Measurements from ENCODE around the gene PPIB. TPM values are rescaled to one million over a fixed set of nuclear protein-coding genes. Genes with fewer than 3 reads are reported as not detected.

The PPIB gene
- total and polyA plus RNA-seq, 2 experiments from 2014 or later, result 398 to 870 TPM

GRCh38 chr15:64210371-64210770, 47.5 kb upstream of the PPIB start:
- H3K4me1 Mint-ChIP-seq, result no peaks in the 10 kb centered on the region
- ATAC-seq (no peak), DNase-seq (ENCODE audit: low spot score) (peak; percentile 18)
- no peak overlapping the region for H3K27ac Mint-ChIP-seq
- H2AFZ ChIP-seq, result no peak overlapping the region
- no peaks in the 10 kb centered on the region for H3K9me2 ChIP-seq (ENCODE audit: insufficient read depth)
- H3K27me3 ChIP-seq (ENCODE audit: insufficient read depth), result no peaks in the 10 kb centered on the region
- no peak overlapping the region for H3K4me2 ChIP-seq
- H3K79me2 ChIP-seq (replicated peaks; ENCODE audit: insufficient read depth), result no peaks in the 10 kb centered on the region
- TF ChIP-seq ZNF331 (CRISPR knock-in tag; IDR thresholded peaks at IDR 0.05; ENCODE audit: low read depth) (no peak), JUNB (IDR thresholded peaks at IDR 0.05; ENCODE audit: unreplicated experiment) (no peak)
- H4K20me1 ChIP-seq (replicated peaks; ENCODE audit: insufficient read depth), result no peaks in the 10 kb centered on the region
- no peak overlapping the region for H3K4me3 ChIP-seq
- H3K27me3 Mint-ChIP-seq (ENCODE audit: insufficient read depth, low read depth, poor library complexity), result no peaks in the 10 kb centered on the region
- H3K36me3 ChIP-seq (ENCODE audit: insufficient read depth), result no peaks in the 10 kb centered on the region
- no peaks in the 10 kb centered on the region for H3K36me3 Mint-ChIP-seq (ENCODE audit: low read depth)
- no peak overlapping the region for H3K4me3 Mint-ChIP-seq
- H3F3A ChIP-seq (replicated peaks; ENCODE audit: low read depth), result no peaks in the 10 kb centered on the region
- H3K9me3 Mint-ChIP-seq, result no peaks in the 10 kb centered on the region
- no peaks in the 10 kb centered on the region for H3K4me1 ChIP-seq (ENCODE audit: insufficient read depth)
- no peak overlapping the region for H3K27ac ChIP-seq (ENCODE audit: low read depth)

DNA sequence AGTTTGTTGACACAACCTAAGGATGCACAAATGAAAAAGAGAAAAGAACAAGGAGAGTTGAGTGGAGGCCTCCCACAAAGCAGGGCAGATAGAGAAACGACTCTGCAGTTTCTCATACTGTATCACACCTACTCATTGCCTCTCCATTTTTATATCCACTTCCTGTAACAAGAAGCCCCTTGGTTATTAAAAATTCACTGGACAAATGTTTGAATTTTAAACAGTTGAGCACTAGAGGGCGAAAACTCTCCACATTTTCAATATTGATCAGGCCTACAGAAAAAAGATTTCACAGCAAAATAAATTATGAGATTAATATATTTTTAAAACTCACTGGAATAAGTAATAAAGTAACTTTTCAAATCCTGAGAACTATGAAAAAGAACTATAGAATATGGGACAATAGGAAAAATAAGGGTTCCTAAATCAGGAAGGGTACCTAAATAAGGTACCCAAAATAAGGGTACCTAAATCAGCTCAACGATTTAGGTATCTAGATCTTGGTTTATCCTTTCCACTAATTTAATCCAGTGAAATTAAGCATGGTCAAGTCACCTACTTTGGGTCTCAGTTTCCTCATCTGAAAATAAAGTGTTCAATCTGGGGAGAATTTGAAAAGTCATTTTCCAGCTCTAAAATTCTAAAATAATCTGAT, 47.0 kb upstream of the PPIB start:
- H3K27ac Mint-ChIP-seq, result no peak overlapping the region
- H3K9me2 ChIP-seq (ENCODE audit: insufficient read depth), result no peaks in the 10 kb centered on the region
- H3K27ac ChIP-seq (ENCODE audit: low read depth), result no peak overlapping the region
- DNase-seq (ENCODE audit: low spot score) (peak; percentile 21), ATAC-seq (no peak)
- no peaks in the 10 kb centered on the region for H3K9me3 Mint-ChIP-seq
- TF ChIP-seq STAT1 (IDR thresholded peaks at IDR 0.05; ENCODE audit: unreplicated experiment), result no peak
- TF ChIP-seq EZH2phosphoT487 (IDR thresholded peaks at IDR 0.05; ENCODE audit: unreplicated experiment), result no peak
- TF ChIP-seq CTCF (conservative IDR thresholded peaks at IDR 0.05; ENCODE audit: low read depth in 2 of 2), result peak; percentile 36 to 65; a peak in 3 of 4 replicates
- H3K4me3 ChIP-seq, result no peak overlapping the region
- no peaks in the 10 kb centered on the region for H4K20me1 ChIP-seq (replicated peaks; ENCODE audit: insufficient read depth)
- no peaks in the 10 kb centered on the region for H3K79me2 ChIP-seq (replicated peaks; ENCODE audit: insufficient read depth)
- H2AFZ ChIP-seq, result no peak overlapping the region
- no peaks in the 10 kb centered on the region for H3K27me3 ChIP-seq (ENCODE audit: insufficient read depth)
- H3K36me3 ChIP-seq (ENCODE audit: insufficient read depth), result no peaks in the 10 kb centered on the region
- no peaks in the 10 kb centered on the region for H3K36me3 Mint-ChIP-seq (ENCODE audit: low read depth)
- no peaks in the 10 kb centered on the region for H3K27me3 Mint-ChIP-seq (ENCODE audit: insufficient read depth, low read depth, poor library complexity)
- H3K4me1 ChIP-seq (ENCODE audit: insufficient read depth), result no peaks in the 10 kb centered on the region
- H3K4me2 ChIP-seq, result no peak overlapping the region
- no peak overlapping the region for H3K4me3 Mint-ChIP-seq
- H3F3A ChIP-seq (replicated peaks; ENCODE audit: low read depth), result no peaks in the 10 kb centered on the region
- H3K4me1 Mint-ChIP-seq, result no peaks in the 10 kb centered on the region

- H2AFZ ChIP-seq, result no peak overlapping the region
- no peak overlapping the region for H3K4me2 ChIP-seq
- H3K9me2 ChIP-seq (ENCODE audit: insufficient read depth), result no peaks in the 10 kb centered on the region
- H3K79me2 ChIP-seq (replicated peaks; ENCODE audit: insufficient read depth), result no peaks in the 10 kb centered on the region
- H3K27ac Mint-ChIP-seq, result no peak overlapping the region
- H3K4me3 ChIP-seq, result no peak overlapping the region
- no peak for TF ChIP-seq NANOG (IDR thresholded peaks at IDR 0.05; ENCODE audit: borderline replicate concordance)
- no peak for TF ChIP-seq EZH2 (IDR thresholded peaks at IDR 0.05; ENCODE audit: low read depth, unreplicated experiment)
- TF ChIP-seq JUNB (IDR thresholded peaks at IDR 0.05; ENCODE audit: unreplicated experiment), result no peak
- TF ChIP-seq ETS1 (IDR thresholded peaks at IDR 0.05), result no peak
- no peak for TF ChIP-seq EZH2phosphoT487 (IDR thresholded peaks at IDR 0.05; ENCODE audit: unreplicated experiment)
- TF ChIP-seq CTCF (conservative IDR thresholded peaks at IDR 0.05; ENCODE audit: low read depth in 2 of 2), result no peak
- no peaks in the 10 kb centered on the region for H3F3A ChIP-seq (replicated peaks; ENCODE audit: low read depth)
- H3K27me3 ChIP-seq (ENCODE audit: insufficient read depth), result no peaks in the 10 kb centered on the region
- H3K27me3 Mint-ChIP-seq (ENCODE audit: insufficient read depth, low read depth, poor library complexity), result peaks cover 4% of the 10 kb centered on the region
- no peaks in the 10 kb centered on the region for H3K9me3 Mint-ChIP-seq
- no peaks in the 10 kb centered on the region for H3K4me1 Mint-ChIP-seq
- no peak for ATAC-seq
- H3K4me3 Mint-ChIP-seq, result no peak overlapping the region
- DNase-seq (ENCODE audit: low spot score), result no peak
- H3K36me3 ChIP-seq (ENCODE audit: insufficient read depth), result 0 out of 2 replicates have a peak, but pooled peaks cover 6% of the 10 kb centered on the region
- H4K20me1 ChIP-seq (replicated peaks; ENCODE audit: insufficient read depth), result no peaks in the 10 kb centered on the region
- peaks cover 4% of the 10 kb centered on the region; the same call in 1 of the 3 replicates for H3K36me3 Mint-ChIP-seq (ENCODE audit: low read depth)
- no peaks in the 10 kb centered on the region for H3K4me1 ChIP-seq (ENCODE audit: insufficient read depth)
- H3K27ac ChIP-seq (ENCODE audit: low read depth), result no peak overlapping the region
These were observed 42.4 kb upstream of the PPIB start for GRCh38 chr15:64205202-64205601.
